Activated naive CD8-positive, alpha-beta T cell treated with anti-CD3 and anti-CD28 coated beads, Interleukin-2, amount 50 U/mL, for 16 hours (primary cell): ENCODE results near the gene HPS4.
"Not testable (repeated sequence)": the region's sequence is repeated elsewhere in the genome, so short reads cannot be mapped to it uniquely, and the experiment has no call there.

Source experiments
- DNase-seq: peaks from one replicate; pipeline ENCODE4 v3.0.0-alpha.2; 2020; ENCODE audit warnings: low read depth, low spot score

The HPS4 gene

GRCh38 chr22:26443901-26444690 lies 39.5 kb downstream of the HPS4 start:
- DNase-seq, result no peak

GRCh38 chr22:26442086-26442756 lies 41.4 kb downstream of the HPS4 start:
- no peak for DNase-seq

DNA sequence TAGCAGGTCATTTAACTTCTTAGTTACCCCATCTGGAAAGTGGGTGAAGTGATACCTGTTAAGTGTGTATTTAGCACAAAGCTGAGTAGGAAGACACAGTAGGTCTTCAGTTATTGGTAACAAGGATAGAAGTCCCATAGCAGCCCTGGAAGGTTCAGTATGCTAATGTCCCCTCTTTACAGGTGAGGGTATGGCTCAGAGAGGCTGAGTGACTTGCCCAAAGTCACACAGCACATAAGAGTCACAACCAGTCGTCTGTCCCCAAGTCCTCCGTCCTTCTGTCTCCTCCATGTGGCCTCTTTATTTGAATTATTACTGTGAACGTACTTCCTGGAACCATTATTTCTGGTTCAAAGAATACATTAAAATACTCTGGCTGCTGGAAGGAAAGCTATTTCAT lies 44.0 kb downstream of the HPS4 start:
- DNase-seq, result no peak

- not testable (repeated sequence) for DNase-seq
Observed at GRCh38 chr22:26438776-26439175, 44.8 kb downstream of the HPS4 start.

- no peak for DNase-seq
Observed at GRCh38 chr22:26437694-26438392, 45.7 kb downstream of the HPS4 start.

DNA sequence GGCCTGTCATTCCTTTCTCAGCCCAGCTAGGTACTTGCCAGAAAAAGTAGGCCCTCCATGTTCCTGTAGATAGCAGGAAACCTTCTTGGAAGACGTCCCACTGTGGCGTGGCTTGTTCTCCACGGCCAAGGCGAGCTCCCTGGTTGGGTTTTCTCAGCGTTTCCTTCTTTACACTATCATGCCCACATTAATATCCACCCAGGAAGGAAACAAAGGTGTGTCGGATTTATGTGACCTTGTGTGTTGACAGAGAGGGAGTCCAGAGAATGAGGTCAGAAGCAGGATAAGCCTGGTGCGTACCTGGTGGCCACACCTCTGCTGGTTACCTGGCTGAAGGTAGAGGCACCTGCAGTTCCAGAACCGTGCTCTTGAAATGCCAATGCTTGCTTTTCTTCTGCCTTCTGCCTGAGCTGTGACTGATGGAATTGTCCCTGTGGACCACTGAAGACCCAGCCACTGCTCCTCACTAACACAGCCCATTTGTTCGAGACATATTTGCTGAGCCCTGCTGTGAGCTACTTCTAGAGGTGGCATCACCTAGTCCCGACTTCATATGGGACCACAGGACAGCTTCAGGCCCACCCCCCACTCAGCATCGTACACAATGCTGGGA lies 46.6 kb downstream of the HPS4 start:
- no peak for DNase-seq

DNA sequence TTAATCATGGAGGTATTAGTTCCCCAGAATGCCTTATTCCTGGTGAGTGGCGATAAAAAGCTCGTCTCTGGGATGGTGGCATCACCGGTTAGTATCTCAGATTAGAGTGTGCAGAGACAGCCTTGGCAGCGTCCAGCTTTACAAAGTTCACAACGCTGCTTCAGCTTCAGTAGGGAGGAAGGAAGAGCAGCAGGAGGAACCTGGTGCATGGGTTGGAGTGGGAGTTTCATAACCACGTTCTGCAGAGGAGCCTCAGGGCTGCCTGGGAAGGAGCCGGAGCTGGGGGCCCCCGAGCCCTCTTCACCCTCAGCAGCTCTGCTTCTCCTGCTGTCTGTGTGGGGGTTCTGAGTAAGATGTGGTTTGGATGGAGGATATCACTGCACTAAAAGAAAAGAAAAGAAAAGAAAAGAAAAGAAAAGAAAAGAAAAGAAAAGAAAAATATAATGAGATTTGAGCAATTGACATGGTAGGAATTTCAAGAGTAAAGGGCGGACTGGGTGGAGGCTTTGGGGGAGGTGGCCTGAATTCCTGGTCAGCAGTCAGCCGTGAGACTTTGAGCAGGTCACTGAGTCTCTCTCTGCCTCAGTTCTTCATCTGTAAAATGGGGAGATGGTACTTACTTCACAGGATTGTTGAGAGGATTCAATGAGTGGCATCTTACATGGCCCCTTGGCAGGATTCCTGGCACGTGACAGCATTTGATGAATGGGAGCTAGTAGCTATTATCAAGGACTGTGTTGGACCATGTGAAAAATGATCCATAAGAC lies 48.1 kb downstream of the HPS4 start:
- DNase-seq, result no peak

GRCh38 chr22:26433805-26434204 lies 49.8 kb downstream of the HPS4 start:
- DNase-seq, result no peak

- no peak for DNase-seq
Observed at GRCh38 chr22:26432619-26433311, 50.8 kb downstream of the HPS4 start.

DNA sequence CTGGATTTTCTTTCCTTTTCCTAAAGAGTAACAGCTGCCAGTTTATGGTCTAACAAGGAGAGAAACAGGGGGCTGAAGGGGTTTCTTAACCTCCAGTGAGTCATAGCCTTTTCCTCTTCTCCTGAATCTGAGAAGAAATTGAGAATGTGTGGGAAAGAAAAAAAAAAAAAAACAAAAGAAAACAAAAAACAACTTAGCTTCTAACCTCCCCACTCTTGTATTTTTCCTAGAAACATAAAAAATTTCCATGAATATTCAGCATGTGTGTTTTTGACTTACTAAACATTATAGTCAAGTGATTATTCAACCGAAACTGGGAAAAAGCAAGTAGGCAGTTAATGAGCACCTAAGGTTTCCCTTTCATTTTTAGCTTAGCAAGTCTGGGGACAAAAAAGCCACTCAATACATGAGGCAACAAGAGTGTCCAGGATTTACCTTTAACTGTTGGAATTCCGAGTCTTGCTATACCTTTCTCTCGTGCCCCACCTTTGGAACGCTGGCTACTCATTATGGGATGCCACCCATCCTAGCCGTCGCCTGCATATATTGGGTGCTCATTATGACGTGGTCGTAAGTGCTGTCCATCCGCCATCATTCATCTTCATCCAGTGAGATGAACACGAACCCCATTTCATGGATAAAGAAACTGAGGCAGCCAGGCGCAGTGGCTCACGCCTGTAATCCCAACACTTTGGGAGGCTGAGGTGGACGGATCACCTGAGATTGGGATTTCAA lies 52.2 kb downstream of the HPS4 start:
- no peak for DNase-seq

- no peak for DNase-seq
Observed at GRCh38 chr22:26430600-26430999, 53.0 kb downstream of the HPS4 start.

DNA sequence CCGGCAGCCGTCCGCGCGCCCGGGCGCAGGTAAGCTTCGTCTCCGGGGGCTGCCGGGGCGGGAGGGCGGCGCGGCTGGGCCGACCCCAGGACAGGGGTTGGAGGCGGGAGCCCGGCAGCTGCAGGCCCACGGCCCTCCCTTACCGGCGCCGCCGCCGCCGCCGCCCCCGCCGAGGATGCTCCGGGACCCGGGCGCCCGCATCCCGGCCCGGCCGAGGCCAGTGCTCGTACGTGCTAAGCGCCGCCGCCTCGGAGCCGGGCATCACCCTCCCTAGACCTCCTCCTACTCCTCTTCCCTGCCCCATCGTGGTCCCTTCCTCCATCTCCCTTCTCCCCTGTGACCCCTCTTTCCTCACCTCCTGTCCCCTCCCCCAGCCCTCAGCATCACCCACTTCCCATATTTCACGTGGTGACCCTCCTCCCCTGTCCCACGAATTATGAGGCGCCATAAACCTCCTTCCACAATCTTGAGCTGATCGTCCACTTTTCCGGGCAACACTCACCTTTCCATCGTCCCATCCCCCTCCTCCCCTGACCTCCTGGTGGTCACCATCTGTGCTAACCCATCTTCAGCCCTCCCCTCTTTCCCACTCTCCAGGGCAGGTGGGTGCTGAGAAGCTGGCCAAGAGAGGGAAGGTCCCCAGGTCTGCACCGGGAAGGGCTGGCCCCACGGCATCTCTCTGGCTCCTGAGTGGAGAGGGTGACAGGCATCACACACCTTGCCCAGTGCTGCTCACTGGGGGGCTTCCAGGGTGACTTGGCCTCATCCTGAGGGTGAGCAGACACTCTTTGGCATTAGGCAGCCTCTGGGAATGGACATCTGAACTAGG lies 53.9 kb downstream of the HPS4 start:
- no peak for DNase-seq

- peak; percentile 66 for DNase-seq
Observed at GRCh38 chr22:26428515-26429457, 54.8 kb downstream of the HPS4 start, which contains the start of gene ASPHD2. Gene ASPHD2 (plus strand): TSS chr22:26429260. CDS start chr22:26433616, 4,356 bp downstream.

GRCh38 chr22:26426924-26427323 lies 56.7 kb downstream of the HPS4 start:
- no peak for DNase-seq

GRCh38 chr22:26418620-26419019 lies 65.0 kb downstream of the HPS4 start:
- no peak for DNase-seq

DNA sequence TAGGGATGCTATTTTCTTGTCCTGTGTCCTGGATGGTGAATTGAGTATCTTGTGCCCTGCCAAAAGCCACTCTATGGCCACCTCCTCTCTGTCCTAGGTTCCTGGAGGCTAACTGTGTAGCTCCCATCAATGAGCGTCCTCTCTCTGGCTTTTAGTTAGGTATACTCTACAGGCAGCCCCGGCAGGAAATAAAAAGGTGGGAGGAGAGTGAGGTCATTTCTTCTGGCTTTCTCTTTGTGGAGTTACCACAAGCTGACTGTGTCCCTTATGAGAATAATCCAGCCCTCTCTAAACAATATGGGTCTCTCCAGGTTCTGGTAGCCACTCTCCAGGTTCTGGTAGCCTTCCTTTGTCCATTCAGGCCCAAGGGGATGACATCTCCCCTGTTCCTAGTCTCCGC lies 66.2 kb downstream of the HPS4 start:
- no peak for DNase-seq

DNA sequence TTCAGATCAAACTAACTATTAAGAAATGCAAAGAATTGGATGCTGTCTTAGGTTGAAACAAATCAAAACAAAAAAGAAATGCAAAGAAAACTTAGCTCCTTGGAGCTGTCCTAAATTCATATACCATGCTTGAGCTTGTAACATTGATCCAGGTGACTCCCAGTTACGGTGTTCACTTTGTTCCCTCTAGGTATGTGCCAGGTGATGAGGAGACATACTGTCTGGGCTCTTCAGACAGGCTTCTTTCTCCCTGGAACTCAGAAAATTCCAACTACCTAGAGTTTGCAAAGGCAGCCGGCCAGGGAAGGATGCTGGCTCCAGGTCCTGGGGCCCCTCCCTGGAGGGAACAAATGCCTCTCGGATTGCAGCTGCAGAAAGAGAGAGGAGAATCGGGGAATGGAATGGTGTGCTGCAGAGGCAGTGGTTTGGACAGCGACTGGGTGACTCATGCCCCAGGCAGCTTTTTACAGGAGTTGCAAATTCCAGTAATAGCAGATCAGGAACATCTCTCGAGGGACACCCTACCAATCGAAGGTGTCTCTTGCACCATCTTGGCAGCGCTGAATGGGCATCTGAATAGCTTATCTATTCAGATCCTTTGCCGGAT lies 66.8 kb downstream of the HPS4 start:
- no peak for DNase-seq

- no peak for DNase-seq
Observed at GRCh38 chr22:26416256-26416655, 67.3 kb downstream of the HPS4 start.
